ENCODE data around the gene FECH.

FECH gene

DNA sequence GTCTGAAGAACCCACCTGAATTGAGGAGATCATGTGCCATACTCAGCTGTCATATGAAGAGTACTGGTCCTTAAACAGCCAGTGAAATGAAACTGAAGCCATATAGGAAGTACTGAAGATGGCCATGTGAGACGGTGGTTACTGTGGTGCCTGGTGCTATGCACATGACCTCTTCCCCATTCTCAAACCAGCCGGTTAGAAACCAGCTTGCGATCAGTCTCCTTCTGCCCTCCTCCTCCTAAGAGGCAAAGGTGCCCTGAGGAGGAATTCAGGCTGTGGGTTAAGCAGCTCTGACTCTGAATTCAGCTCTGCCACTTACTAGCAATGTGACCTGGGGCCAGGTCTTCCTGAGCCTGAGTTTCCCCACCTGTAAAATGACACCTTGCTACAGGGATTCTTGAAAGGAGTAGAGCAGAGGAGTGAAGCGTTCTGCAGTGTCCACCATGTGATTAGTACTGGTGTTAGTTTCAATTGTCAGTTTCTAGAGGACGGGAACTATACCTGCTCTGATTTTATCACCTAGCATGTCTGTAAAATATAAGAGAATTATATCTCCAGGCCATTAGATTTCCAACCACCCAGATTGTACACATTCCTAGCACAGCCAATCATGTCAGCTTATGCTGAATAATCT lies 5.1 kb downstream of the FECH start:
- DNase-seq (ENCODE audit: low read depth in 3 of 3), result no peak

DNA sequence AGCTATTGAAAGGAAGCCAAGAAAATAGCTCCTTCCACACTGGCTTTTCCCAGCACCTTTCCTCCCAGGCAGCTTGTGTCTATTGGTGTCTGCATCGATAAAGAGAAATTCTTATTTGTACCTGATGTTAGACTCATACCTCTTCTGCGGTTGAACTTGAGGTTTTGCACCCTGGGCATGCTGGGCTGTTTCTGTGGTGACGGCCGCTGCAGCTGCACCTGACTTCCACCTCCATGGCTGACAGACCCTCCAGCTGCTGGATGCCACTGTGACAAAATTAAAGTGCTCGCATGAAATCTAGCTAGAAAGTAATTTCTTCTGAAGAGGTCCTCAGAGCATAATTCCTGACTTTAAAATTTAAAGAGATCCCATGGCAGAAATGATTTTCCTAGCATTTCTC lies 6.6 kb downstream of the FECH start:
- DNase-seq (ENCODE audit: low read depth in 3 of 3), result no peak

DNA sequence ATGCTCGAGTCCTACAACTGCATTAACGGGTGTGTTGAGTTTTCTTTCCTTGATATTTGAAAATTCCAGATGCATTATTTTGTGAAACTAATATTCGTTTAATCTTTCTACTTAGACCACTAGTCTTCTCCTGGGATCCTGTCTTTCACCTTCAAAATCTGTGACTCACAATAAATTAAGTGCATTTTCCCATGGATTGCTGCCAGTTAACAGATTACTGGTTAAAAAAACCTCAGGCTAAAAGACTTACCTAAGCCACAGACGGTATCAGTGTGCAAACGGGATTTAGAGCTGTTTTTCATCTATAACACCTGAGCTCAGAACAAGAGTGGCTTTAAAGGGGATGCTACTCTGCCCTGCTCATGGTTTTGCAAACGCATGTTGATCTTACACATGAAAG lies 10.2 kb downstream of the FECH start:
- DNase-seq (ENCODE audit: low read depth in 3 of 3), result no peak

DNA sequence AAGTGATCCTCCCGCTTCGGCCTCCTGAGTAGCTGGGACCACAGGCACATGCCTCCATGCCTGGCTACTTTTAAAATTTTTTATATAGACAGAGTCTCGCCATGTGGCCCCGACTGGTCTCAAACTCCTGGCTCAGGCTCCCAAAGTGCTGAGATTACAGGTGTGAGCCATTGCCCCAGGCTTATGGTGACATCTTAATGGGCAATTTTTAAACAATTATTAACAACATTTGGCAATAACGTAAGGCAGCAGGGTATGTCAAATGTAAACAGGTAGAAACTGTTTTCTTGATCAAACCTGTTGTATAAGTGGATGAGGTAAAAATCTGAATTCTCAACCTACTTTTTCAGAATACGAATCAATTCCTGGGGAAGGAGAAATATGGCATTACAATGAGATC lies 11.0 kb downstream of the FECH start:
- no peak for DNase-seq (ENCODE audit: low read depth in 3 of 3)

DNA sequence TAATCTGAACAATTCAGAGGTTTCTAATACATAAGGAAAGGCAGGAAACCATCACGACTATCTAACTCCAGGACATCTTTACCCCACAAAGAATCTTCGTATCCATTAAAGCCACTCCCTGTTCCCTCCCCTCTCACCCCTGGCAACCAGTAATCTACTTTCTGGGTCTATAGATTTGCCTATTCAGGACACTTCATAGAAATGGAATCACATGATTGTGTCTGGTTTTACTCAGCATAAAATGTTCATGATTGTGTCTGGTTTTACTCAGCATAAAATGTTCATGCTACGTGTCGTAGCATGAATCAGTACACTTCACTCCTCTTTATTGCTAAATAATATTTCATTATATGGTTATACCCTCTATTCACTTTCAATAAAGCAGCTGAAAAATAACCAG lies 11.6 kb downstream of the FECH start:
- DNase-seq (ENCODE audit: low read depth in 3 of 3), result no peak

DNA sequence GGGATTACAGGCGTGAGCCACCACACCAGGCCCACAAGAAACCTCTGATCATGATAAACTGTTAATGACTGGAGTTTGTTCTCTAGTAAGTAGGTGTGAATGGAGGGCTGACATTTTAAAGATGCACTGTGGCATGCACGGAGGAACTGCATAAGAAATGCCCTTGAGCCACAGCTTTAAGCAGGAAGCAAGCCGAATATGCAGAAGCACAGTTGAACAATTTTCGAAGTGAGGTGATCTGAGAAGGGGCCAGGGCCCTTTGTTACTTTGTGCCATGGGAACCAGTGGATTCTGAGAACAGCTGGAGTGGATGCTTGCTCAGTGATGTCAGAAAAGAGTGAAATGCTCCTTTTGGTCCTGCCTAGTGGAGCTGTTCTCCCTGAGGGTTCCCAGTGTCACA lies 16.3 kb downstream of the FECH start:
- DNase-seq (ENCODE audit: low read depth in 3 of 3), result no peak

DNA sequence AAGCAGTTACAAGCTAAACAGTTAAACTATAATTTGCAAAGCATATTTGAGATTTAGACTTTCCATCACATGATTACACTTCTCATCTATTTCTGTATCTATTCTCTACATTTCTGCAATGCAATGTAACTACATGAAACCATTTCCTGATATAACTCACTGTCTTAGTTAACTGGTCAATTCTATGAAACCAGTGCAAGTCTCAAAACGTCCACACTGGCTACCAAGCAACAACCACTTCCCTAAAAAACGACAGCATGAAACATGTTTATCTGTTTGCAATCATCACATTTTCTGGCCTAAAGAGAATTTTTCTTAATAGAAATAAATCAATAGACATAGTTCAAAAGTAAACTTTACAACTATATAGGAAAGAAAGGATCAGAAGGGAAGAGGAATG lies 17.4 kb downstream of the FECH start:
- DNase-seq (ENCODE audit: low read depth in 3 of 3), result no peak

DNA sequence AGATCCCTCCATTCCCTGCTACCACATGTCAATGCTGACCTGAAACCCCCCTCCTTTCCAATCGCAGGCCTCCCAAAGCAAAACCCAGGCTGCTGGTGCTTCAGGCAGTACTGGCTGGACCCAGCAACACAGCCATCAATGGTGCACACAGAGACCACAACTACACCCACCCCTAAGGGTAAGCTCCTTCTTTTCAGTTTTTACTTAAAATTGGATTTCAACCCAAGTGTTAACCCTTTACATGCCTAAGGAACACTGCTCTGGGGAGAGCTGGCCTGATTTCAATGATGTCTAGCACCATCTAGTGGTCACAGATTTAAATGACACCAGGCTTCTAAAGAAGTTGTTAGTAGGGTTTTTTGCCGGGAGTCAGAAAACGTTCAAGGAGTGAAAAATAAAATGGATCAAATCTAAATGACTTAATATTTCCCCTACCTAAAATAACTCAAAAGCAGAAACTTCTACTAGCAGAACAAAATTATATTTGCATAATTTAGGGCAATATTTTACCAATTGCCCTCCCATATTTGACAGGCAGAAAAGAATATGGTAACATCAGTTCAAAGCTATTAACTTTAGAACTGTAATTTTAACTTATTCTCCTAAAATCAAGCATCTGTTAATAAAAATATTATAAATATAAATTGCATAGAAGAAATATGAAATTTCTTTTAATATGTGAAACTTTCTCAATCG lies 24.6 kb downstream of the FECH start:
- peak in 1 of 3 experiments; percentile 17 for DNase-seq (ENCODE audit: low read depth in 3 of 3)

DNA sequence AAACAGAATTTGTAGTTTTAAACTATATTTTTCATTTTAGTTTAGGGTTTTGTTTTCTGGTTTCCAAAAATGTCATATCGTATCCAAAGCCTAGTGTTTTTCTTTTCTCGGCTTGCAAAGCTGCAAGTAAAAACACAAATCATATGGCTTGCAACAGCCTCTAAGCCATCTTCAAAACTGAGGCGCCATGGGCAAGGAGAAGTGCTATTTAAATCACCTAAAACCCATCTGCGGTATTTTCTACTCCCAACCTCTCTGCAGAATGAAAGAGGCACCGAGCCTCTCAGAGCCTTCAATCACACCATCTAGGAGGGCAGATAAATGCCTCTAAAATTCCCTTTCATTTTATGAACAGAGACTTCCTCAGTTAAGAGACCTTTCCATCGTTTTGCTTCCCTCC lies 25.2 kb downstream of the FECH start:
- no peak for DNase-seq (ENCODE audit: low read depth in 3 of 3)

DNA sequence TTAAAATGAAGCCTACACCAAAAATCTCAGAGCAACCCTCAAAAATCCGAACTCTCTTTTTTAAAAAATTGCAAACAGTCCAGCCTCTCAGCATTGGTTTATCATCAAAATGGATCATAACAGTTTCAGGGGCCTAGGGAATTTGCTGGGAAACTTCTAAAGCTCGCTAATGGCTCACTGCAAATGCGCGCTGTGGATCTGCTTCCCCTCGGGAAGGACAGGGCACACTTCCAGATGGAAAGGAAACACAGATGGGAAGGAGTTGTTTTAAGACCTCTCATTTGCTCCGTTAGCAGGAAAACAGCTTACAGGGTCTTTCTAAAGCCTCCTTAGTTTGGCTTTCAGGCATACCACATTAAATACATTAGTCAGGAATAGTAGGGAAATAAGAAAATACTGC lies 27.2 kb downstream of the FECH start:
- DNase-seq (ENCODE audit: low read depth in 3 of 3), result no peak

DNA sequence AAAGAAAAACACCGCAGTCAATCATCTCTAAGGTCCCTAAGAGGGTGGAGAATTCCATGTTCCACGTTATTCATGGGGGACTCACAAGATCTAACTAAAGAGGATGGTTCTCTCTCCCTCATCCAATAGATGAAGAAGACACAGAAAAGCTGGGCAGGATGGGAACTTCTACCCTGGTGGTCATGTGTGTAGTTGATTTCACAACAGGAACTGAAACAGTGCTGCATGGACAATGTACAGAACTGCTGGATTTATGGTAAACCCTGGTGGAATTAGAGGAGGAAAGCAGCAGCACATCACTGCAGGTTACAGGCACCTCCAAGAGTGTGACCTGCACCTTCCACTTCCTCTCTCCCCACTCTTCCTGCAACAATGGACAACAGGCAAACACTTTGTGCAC lies 31.4 kb downstream of the FECH start:
- no peak for DNase-seq (ENCODE audit: low read depth in 3 of 3)

DNA sequence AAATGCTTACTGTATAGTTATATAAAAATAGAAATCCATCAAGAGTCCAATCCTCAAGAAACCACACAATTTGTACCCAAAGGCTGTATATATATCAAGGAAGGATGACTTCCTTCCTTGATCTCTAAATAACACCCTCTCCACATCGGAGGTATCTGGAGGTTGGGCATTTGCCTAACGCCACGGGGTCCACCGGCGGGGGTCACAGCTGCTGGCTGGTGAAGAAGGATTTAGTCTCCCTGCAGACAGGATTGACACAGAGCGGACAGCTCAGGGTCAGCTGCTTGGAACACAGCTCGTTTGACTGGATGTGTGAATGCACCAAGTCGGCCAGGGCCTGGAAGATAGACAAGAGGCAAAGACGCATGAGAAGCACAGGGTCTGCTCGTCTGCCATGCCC lies 36.0 kb downstream of the FECH start:
- no peak for DNase-seq (ENCODE audit: low read depth in 3 of 3)

DNA sequence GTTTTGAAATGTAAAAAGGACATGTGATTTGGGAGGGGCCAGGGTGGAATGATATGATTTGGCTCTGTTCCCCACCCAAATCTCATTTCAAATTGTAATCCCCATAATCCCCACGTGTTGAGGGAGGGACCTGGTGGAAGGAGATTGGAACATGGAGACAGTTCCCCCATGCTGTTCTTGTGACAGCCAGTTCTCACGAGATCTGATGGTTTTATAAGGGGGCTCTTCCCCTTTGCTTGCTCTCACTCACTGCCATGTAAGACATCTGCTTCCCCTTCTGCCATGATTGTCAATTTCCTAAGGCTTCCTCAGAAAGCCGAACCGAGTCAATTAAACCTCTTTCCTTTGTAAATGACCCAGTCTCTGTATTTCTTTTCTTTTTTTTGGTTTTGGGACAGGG lies 39.2 kb downstream of the FECH start:
- DNase-seq (ENCODE audit: low read depth in 3 of 3), result no peak

DNA sequence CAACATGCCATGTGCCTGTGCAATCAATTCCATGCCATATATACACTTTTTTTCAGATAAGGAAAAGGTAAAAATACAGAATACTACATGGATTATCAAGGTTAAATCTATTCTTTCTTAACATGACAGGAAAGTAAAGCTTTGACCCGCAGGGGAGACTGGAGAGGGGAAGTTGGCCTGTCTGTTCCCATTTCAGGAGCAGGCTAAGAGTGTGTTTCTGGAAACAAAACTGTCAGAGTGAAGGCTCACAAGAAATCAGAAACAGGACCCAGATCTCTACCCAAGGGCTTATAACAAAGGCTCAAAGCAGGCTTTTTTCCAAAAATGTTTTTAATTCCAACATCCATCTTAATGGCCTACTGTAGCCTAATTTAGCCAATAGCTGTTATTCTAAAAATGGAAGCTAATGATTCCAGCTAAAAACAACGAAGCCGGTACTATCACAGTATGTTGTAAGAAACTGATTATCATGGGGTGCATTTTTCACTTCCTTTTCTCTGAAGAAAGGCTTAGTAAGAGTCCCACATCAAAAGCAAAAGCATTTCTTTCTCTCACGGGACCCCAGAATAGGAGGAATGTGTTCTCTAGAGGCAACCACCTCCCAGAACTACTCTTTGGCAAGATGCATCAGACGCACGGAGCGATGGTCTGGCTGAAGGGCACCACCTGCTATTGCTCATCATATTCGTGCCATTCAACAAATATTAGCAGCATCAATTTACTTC lies 41.4 kb downstream of the FECH start:
- DNase-seq (ENCODE audit: low read depth in 3 of 3), result no peak

DNA sequence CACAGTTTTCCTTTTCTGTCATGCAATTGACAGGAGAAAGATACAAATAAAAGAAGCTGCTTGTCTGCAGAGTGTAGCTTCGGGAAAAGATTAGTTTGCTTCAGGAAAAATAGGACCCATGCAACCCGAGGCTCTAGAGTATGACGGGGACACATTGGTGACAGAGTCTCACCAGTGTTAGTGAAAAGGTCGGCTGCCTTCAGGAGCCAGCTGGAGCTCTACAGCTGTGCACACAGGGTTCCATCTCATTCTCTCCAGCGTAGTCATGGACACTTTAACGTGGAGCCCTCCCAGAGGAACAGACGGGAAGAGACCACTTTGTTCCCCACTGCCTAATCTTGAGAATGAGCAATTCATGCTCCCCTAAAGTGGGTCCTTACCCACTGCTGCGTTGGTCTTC lies 42.9 kb downstream of the FECH start:
- DNase-seq (ENCODE audit: low read depth in 3 of 3), result no peak

DNA sequence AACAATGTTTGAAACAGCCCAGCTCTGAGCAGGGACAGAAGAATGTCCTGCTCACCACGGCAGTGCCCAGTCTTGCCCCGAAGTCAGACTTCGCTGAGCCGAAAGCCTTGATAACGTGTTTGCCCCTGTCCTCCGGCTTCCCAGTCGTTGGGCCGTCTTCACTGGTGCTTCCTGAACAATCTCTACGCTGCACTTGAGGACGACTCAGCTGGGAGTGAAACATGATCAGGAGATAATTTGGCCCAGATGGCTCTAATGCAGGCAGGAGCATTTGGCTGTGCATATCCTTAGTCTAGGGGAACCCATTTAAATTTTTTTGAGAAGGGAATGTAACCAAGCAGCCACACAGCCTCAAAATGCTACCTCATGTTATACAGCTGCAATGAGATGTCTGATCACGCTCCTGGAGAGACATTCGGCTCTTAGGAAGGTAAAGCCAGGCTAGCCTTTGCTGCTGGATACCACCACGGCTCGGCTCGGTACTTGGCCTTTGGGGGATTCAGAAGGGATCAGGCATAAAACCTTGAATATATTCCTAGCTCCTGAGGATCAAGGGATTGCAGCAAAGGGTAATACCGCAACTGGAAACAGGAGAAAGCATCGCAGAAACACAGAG lies 43.6 kb downstream of the FECH start:
- no peak for DNase-seq (ENCODE audit: low read depth in 3 of 3)

DNA sequence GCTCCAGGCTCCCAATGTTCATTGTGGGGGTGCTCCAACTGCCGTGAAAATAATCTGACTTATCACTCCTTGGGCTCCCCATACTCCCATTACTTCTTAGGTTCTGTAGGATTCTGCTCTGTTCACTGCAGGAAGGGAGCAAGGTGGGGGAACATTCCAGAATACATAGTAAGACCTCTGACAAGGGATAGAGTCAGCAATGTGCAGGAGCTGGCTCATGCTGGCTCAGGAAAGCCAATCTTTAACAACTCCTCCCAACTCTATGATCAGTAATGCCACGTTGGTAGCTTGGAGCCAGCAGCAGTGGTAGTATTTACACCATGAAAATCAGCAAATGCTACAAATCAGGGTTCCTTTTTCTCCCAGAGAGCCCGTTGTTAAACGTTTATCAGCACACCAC lies 44.4 kb downstream of the FECH start:
- DNase-seq (ENCODE audit: low read depth in 3 of 3), result no peak

DNA sequence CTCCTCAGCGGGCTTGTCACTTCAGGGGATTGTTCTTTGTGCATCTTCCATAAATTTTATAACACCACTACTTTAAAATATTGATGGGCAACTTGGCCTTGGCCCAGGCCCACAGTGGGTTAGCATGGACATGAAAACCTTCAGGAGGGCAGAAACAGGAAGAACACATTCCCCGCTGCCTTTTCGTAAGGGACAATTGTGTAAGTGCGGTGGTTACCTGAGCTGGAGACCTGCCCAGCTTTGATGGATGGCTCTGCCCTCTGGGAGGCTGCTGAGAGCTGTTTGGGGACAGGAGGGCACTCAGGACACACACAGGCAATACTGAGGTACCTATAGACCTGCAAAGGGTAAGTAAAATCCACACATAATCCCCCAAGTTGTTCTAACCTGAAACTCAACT lies 46.8 kb downstream of the FECH start:
- no peak for DNase-seq (ENCODE audit: low read depth in 3 of 3)

DNA sequence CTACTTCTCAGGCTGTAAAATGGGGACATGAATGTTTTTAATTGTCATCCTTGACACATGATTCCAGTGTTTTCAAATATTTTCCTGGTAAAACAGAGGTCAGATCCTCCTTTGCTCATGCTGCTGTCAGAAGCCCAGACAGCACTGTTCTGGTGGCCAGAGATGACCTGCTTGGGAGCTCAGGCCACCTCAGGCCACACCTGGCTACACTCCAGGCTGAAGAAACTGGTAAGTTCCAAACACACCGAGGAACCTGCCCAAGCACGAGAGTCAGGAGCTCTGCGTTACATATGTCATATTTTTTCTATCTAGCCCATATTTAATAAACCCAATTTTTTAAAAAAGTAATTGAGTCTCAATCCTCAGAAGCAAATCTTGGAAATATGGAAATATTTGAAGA lies 47.9 kb downstream of the FECH start:
- DNase-seq (ENCODE audit: low read depth in 3 of 3), result no peak

DNA sequence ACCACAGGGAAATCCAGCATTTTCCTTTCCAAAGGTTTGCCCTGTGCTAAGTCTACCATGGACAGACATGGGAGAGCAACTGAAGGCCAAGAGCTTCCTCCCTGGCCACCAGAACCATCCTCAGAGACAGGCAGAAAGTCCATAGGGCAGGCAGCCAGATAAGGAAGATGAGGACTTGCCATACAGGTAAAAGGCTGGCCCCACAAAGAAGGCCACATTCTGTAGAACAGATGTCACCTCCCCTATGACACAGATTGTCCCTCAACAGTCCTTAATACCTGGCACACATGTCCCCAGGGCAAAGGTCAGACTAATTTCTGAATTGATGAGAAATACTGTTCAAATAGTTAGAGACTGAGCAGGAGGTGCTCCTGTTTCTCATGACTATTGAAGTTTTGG lies 52.0 kb downstream of the FECH start:
- no peak for DNase-seq (ENCODE audit: low read depth in 3 of 3)

DNA sequence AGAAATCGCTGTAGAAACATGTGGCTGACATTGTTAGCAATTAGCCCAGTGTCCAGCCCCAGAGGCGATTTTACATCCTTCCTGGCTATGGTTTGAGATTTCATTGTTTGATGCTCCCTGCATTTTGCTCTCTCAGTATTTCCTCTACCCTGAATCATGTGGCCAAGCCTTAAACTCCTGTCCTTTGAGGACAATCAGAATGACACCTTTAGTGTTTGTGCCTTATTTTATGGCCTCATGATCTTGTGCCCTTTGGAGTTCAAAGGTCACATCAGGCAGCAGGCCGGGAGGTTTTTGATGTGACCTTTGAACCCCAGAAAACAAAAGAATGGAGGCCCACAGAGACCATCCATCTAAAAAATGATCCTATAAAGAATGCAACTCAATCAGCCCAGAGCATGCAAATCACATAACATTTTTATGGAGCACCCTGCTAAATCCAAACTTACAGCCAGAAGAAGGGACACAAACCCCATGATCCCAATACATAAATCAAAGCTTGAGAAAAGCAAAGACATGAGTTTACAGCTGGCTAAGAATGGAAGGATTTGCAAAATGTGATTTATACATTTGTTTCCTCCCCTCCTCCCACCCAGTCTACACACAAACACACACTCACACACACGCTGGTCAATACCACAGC lies 52.5 kb downstream of the FECH start:
- DNase-seq (ENCODE audit: low read depth in 3 of 3), result no peak

Measured in stimulated activated CD4-positive, alpha-beta T cell treated with anti-CD3 and anti-CD28 coated beads, TNF-alpha, amount 100 ng/mL, for 24 hours (primary cell).